Activated T-cell treated with anti-CD3 and anti-CD28 coated beads for 48 hours (primary cell): ENCODE measurements around the gene CCDC195.
"Not testable (repeated sequence)": the region's sequence is repeated elsewhere in the genome, so short reads cannot be mapped to it uniquely, and the experiment has no call there.

ENCODE experiments used
- DNase-seq: peaks from one replicate; pipeline ENCODE4 v3.0.0-alpha.2; 2020; ENCODE audit warnings: low read depth

Gene CCDC195

DNA sequence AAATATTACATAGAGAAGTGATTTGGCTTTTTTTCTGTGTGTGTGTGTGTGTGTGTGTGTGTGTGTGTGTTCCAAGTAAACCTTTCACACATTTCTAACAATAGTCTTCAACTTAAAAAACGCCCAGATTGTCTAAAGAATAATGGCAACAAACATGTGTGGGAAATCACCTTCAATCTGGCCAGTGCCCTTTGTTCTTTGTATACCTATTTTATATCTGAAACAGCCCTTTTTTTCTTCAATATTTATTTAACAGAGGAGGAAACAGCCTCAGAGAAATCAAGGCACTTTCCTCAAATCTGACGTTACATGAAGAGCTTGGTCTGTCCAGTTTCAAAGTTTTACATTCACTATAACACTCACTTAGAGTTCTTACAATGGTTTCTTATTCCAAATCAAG, 25.3 kb downstream of the CCDC195 start:
- no peak for DNase-seq

DNA sequence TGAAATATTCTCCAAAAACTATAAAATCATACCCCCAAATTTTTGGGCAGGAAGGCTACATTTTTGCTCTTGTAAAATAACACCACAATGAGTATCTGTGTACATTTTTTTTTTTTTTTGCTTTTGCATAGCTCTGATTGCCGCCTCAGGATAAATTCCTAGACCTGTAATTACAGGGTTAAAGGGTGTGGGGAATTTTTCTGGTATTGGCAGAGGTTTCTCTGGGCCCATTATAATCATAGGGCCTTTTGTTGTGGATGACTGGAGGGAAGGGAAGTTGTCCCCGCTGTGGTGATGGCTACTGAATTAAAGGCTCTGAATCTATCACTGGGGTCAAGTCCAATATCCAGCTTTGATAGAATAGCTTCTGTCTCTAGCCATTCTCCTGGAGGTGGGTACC, 26.6 kb downstream of the CCDC195 start:
- DNase-seq, result no peak

DNA sequence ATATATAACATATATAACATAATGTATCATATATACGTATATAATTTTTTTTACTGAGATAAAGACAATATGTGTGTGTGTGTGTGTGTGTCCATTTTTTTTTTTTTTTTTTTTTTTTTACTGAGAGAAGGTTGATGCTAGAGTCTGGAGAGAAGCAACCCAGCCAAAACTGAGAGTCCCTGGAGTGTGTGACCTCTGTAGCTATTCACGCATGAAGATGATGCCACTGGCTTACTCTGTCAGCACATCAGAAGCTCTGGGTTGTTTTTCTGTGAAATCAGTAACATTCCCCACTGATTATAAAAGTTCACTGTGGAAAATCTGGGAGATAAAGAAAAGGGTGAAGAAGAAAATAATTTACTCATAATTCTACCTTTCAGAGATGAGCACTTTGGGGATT, 27.2 kb downstream of the CCDC195 start:
- DNase-seq, result no peak

DNA sequence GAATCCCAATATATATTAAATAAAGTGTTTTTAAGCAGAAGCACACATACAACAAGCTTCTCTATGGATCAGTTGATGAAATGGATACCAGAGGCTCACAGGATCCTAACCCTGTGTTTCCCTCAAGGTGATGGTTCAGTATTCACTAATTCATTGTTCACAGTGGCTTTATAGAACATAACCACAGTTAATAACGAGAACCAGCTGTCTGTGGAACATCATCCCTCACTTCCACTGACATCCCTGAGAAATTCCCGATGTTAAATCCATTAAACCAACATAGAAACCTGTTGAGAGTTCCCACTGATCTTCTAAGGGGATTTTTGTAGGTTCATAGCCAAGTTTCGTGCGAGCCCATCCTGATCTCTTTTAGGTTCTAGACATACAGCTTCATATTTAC, 29.0 kb downstream of the CCDC195 start:
- DNase-seq, result no peak

DNA sequence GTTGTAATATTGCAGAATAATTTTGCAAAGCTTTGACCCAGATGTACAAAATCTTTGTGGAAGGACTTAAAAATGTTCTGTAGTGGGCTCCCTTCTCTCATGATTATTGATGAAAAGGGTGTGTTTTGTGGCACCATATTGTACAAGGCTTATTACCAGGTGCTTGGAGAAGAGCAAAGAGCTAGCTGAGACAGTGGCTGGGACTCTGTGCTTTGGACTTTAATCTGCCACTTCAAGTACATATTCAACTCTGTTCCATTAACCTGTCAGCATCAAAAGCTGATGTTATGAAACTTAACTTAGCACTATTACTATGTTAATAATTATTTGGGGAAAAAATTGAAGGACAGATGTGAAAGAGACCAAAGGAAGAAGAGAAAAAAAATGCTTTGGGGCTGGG, 31.0 kb downstream of the CCDC195 start:
- no peak for DNase-seq

DNA sequence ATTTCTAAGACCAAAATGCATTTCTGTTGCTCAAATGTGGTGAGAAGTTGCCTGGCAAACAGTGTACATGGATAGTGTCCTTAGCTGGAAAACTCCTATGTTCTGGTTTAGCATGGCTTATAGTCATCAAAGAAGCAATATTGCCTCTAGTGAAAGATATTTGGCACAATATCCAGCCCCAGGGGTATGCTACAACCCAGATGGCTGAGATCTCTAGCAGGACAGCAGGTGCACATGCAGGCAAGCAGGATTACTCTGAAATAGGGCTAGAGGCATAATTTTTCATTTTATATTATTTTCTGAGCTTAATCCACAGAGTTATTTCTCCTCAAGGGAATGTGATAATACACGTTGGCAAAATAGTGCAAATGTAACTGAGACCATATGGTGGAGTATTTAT, 34.0 kb downstream of the CCDC195 start:
- DNase-seq, result no peak

DNA sequence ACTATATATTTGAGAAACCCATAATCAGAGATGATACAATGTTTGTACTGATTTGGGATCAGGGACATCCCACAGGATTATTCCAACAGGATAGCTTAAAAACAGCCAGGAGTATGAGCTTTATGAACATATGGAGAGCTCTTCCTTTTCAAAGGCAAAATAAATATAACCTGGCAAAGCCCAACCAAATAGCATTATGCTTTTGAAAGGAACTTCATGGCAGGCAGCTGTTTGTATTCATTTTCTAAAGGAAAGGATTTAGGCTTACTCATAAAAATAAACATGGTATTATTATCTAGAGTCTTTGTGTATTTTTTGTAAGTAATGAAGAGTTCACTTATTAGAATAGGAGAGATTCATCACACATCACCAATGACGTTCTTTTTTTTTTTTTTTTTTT, 44.4 kb downstream of the CCDC195 start:
- no peak for DNase-seq

DNA sequence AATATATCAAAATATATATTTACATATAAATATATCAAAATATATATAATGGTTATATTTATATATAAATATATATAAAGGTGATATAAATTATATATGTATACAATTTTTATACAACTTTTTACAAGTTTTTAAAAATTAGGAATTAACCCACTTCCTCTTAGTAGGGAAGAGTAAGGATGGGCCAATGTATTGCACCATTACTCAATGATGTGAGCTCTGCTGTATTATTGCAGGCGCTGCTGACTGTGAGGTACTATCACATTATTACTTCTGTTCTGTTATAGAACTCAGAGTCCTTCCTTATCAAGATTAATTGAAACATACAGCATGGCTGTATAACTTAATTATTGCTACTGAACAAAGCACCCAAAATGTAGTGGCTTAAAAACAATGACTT, 46.0 kb downstream of the CCDC195 start:
- no peak for DNase-seq

DNA sequence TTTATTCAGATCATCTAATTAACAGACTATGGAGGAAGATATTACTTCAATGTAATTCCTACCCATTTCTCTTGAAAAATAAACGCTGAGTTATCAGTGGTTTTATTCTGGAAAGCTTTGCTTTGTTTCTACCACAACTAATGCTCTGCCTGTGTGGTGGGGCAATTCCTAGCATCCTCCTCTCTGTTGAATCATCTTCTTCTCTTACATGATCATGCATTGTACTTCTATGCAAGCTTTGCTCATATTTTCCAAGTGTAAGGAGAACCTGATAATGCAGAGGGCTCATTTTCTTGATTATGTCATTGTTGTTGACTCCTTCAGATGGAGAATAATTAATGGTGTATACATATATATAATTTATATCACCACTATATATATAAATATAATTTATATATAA, 46.7 kb downstream of the CCDC195 start:
- DNase-seq, result no peak

DNA sequence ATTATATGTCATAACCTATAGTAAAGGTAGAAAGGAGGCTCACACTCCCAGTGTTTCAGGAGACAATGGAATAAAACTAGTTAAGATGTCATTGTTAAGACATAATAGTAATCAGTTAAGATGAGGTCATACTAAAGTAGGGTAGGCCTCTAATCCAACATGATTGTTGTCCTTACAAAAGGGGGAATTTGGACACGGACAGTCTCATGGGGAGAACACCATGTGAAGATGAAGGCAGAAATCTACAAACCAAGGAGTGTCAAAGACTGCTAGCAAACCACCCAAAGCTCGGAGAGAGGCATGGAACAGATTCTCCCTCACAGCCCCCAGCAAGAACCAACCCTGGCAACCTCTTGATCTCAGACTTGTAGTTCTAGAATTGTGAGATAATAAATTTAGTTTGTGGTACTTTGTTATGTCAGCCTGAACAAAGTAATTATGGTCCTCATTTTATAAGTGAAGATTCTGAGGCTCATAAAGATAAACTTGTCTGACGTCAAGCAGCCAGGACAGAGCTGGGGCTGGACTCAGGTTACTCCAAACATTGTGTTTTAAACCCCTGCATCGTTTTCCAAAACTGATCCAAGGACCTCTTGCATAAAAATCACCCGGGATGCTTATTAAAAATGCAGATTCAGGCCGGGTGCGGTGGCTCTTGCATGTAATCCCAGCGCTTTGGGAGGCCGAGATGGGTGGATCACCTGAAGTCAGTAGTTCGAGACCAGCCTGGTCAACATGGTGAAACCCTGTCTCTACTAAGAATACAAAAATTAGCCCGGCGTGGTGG, 47.8 kb downstream of the CCDC195 start:
- DNase-seq, result no peak

DNA sequence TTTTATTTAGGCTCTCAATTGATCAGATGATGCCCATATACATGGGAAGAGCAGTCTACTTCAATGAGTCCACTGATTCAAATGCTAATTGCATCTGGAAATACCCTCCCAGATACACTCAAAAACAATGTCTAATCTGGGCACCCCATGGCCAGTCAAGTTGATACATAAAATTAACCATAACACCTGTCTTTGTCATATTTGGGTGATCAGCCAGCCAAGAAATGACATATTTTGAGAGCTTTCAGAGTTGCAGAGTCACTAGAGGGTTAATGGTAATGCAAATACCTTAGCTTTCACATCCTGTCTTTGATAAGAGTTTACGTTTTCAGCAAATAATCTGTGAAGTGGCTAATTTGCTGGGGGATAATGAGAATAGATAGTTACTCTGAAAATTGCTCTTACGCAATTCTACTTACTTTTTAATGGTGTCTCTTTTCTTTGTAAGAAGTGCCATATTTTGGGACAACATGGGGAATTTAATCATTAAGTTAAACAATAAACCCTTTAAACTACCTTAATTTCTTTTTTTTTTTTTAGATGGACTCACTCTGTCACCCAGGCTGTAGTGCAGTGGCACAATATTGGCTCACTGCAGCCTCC, 49.1 kb downstream of the CCDC195 start:
- DNase-seq, result no peak

DNA sequence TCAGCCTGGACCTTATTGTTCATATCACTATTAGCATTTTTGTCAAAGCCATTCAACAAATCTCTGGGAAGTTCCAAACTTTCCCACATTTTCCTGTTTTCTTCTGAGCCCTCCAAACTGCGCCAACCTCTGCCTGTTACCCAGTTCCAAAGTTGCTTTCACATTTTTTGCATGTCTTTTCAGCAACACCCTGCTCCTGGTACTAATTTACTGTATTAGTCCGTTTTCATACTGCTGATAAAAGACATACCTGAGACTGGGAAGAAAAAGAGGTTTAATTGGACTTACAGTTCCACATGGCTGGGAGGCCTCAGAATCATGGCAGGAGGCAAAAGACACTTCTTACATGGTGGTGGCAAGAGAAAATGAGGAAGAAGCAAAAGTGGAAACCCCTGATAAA, 52.8 kb downstream of the CCDC195 start:
- DNase-seq, result not testable (repeated sequence)

DNA sequence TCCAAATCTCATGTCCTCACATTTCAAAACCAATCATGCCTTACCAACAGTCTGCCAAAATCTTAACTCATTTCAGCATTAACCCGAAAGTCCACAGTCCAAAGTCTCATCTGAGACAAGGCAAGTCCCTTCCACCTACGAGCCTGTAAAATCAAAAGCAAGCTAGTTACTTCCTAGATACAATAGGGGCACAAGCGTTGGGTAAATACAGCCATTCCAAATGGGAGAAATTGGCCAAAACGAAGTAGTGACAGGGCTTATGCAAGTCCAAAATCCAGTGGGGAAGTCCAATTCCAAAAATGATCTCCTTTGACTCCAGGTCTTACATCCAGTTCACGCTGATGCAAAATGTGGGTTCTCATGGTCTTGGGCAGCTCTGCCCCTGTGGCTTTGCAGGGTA, 54.5 kb downstream of the CCDC195 start:
- not testable (repeated sequence) for DNase-seq

DNA sequence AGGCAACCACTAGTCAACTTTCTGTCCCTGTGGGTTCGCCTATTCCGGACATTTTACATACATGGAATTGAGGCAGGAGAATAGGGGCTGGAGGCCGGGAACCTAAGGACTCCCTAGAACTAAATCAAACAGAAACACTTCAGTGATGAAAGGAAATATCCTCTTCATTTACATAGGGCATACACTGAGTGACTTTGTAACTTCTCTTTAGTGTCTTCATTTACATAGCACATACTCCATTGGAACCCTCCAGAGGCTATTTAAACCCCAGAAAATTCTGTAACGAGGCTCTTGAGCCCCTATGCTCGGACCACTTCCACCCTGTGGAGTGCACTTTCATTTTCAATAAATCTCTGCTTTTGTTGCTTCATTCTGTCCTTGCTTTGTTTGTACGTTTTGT, 56.5 kb downstream of the CCDC195 start:
- no peak for DNase-seq

DNA sequence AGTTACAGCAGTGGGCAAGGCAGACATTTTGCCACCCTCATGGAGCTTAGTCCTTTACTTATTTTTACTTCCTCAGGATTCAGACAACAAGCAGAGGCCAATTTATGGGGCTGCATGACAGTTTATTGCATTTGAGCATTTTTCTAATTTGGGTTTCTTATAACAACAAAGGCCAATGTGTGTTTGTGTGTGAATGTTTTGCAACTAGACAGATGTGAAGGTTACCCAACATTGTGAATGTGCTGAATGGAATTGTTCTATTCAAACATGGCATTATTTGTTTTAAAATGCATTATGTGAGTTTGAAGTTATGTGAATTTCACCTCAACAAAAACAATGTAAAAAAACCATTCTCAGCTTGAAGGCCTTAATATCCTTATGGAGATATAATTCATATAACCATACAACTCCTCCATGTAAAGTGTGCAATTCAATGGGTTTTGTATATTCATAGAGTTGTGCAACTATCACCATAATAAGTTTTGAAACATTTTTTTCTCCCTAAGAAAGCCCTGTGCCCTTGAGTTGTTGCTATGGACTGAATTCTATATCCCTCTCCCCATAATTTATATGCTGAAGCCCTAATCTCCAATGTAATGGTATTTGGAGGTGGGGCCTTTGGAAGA, 57.3 kb downstream of the CCDC195 start:
- no peak for DNase-seq

DNA sequence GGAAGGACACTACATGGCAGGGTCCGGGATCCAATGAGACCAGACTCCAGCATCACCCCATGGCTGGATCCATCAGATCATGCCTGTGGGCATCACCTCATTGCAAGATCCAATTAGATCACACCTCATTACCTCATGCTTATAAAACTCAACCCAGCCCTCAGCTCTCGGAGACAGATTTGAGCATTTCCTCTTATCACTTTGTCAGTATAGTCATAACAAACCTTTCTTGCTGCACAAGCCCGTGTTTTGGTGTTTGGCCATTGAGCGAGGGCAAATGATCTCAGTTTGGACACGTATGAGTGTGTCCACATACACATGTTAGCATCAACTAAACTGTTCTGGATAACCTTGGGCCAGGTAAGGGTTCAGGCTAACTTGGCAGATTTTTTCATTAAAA, 58.8 kb downstream of the CCDC195 start:
- DNase-seq, result no peak

DNA sequence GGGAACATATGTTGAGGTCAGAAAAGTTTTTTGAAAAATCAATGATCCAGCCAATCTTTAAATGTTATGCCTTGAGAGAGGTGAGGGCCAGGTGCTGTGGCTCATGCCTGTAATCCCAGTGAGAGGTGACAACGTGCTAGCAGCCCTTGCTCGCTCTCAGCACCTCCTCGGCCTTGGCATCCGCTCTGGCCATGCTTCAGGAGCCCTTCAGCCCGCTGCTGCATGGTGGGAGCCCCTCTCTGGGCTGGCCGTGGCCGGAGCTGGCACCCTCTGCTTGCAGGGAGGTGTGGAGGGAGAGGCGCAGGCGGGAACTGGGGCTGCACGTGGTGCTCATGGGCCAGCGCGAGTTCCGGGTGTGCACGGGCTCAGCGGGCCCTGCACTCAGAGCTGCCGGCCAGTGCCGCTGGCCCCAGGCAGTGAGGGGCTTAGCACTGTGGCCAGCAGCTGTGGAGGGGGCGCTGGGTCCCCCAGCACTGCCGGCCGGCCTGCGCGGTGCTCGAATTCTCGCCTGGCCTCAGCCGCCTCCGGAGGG, 61.1 kb downstream of the CCDC195 start:
- DNase-seq, result no peak
